Fibroblast of skin of back (primary cell): ENCODE results near the gene NECAB2.

ENCODE experiments used
- DNase-seq: peaks from one replicate; pipeline ENCODE4 v3.0.0-alpha.2; 2013

Gene NECAB2

DNA sequence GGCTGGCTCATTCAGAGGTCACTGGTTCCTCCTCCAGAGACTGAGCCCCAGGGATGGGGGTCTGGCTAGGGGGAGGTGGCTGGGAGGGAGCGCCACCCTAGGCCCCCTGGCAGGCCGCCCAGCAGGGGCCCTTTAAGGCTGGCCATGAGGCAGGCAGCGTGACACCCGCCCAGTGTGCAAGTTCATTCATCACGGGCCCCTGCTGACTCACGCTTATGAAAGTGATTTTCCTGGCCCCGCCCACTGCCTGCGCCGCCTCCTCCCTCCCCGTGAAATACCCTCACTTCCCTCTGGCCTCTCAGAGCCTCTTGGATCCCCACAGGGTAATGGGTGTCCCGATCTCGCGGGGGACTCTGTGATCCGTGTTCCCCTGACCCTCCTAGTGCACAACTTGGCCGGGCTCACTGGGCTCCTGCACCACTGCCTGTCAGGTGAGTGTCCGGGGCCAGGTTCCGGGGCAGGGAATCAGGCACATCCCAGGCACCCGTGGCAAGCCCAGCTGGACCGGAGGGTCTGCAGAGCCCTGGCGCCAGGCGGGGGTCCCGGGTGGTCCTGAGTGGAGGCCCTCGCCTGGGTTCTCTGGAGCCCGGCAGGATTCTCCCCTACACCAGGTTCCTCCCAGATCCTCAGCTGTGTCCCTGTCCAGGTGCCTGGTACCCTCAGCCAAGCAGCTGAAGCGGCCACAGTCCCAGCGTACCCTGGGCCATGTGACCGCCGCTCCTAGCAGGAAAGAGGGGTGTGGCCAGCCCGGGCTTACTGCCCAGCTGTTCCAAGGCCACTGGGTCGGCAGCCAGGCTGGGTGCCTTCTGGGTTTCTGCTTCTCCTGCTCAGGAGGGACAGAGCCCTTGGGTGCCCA lies 14.9 kb upstream of the NECAB2 start, which contains the start of gene OSGIN1:
TSS of gene OSGIN1 (plus strand) at position 301 of the 856 bp plus-strand sequence. CDS start 4,432 bp downstream, outside the sequence.
- DNase-seq, result peak; percentile 93

DNA sequence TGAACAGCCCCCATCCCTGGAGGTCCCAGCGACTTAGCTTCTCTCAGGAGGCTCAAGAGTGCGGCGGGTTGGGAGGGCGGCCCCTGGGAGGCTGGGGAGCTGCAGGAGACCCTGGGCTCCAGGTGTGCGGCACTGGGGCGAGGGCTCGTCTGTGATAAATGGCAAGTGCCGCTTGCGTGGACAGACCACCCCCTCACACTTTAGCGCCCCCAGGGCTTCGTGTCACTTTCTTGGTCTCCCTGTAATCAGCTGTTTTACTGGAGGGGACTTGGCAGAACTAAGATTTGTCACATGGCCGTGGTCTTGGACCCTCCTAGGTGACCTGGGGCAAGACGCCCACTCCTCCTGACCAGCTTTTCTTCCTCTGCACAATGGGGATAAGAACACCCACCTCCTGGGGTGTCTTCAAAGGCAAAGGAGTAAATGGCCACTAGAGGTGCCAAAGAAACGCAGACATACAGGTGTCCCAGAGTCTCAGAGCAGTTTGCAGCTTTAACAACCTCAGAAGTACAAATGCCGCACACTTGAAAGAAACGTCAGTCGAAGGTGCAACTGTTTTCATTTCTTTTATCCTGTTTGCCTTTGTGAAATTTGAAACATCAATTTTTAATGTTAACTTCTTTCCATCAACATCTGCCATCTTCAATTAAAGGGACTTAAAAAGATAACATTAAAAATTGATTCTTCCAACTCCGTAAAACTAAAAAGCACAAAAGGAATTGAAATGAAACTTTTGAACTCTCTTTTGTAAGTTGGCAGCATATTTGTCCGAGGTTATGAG lies 14.1 kb upstream of the NECAB2 start:
- DNase-seq, result peak; percentile 14

DNA sequence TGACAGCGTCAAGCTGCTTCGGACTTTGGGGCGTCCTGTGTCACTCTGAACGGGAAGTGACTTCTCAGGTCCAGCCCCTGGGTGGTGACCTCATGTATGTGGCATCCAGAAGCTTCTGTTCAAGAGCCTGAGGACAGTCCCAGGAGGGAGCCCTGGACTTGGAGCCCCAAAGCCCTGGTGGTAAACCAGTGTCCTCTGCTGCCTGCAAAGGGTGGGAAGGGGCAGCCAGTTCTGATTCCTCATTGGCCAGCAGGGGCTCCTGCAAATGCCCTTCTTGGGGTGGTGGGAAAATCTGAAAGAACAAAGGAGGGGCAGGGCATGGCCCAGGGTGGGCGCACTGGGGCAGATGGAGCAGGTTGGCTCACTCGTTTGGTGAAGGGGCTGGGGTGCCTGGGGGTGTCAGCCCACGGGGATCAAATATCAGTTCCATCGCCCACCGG lies 13.4 kb upstream of the NECAB2 start:
- DNase-seq, result peak; percentile 87

DNA sequence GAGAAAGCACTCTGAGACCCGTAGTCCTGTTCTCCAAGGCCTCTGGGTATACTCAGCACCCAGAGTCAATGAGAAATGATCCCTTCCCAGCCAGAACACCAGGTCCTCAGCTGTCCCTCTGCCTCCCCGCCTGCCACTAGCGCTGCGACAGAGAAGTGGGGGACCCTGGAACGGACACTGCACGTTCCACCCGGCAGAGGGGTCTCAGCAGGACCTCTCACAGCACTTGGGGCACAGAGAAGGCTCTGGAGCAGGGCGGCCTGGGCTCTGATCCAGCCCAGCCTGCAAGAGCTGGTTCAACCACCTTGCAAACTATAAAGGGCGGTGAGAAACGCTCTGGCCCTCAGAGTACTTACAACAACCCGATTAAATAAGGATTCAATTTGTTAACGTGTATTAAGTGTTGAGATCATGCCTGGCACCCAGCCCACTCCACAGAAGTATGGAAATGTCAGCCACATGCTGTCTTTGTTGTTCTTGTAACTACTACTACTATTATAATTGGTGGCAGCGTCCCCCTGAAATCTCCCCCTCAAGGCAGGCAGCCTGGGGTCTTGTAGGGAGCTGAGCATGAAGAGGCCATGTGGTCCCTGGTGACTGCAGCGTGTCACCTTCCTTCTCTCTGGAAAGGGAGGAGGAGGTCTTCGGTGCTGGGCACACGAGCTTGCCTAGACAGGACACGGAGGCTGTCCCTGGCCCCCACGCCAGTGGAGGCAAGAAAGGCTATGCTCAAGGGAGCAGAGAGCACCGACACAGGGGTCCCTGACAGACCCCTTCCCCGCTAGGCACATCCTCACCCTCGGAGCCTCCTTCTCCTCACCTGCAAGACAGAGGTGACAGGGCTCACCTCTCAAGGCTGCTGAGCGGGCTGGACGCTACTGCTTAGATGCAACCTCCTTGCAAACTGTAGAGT lies 12.6 kb upstream of the NECAB2 start:
- peak; percentile 54 for DNase-seq

DNA sequence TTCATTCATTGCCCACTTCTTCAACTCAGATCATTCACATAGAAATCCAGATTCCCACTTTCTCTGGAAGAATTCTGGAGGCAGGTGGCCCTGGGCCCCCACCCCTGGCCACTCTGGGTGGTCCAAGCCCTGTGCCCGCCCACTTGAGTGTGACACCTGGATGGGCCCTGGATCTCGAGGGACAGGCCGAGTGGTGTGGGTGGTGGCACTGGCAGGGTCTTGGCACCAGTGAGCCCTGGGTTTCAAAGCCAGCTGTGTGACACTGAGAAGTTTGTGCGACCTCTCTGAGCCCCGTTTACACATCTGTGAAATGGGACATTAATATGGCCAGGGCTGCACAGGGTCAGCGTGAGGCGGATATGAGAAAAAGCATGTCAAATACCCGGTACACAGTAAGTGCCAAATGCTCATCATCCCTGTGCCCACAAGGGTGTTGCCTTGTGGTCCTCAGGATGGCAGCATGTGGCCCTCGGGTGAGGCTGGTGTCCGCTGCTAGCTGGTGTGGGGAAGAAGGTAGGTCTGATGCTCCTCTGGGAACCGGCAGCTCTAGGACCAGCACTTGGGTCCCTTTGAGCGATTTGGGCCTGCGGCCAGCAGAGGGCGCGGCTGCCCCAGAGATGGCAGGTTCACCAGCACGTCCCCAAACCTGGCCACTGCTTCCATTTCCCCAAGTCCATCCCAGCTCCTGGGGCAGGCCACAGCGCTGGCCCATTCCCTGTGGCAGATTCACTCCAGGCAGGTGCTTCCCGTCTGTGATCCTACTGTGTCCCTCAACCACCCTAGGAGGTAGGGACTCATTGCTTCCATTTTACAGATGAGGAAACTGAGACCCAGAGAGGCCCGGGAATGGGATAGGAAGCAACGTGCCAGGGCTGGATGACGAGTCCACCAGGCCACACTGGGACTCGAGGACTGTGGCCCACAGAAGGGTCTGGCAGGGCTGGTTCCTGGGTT lies 11.4 kb upstream of the NECAB2 start:
- peak; percentile 71 for DNase-seq

DNA sequence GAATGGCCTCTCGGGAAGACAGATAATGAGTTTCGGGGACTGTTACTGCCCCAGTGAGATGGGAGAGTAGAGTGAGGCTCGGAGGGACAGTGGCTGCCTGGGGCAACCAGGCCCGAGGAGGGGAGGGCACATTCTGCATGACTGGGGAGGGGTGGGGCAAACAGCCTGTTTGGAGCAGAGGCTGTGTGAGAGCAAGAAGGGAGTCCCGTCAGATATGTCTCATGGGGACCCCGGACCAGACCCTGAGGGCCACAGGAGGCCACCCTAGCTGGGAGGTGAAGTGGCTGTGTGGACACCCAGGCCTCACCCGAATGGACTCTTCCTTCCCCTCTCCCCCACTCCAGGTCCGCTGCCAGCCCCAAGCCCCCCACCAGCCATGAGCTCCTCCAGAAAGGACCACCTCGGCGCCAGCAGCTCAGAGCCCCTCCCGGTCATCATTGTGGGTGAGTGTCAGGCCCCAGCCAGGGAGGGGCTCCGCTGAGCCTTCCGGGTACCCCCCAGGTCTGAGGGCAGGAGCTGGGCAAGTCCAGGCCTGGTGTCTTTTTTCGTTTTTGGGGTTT lies 10.7 kb upstream of the NECAB2 start:
- no peak for DNase-seq

DNA sequence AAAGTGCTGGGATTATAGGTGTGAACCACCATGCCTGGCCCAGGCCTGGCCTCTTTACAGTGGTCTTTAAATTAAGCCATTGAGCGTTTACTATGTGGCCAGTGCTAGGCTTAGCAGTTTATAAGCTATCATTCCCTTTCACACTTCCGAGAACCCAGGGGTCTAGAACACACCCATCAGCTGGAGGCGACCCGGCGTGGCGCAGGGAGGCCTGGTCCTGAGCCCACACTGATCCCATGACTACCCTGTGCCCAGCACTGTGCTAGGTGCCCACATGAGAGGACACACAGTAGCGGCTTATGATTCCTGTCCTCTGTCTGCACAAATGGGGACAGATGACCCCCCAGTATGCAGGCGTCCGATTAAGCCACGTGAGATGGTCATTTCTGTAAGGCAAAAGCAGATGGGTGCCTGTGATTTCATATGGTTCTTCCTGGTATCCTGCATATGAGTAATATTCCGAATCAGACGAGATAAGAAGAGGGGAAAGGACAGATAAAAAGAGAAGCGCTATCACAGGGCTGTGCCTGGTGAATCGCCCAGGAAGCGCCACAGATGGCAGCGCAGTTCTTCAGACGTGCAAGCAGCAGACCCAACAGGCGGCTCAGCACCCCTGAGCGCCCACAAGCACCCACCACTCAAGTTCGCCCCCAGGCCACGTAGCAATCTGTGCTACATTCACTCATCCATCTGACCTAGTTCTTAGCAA lies 9.8 kb upstream of the NECAB2 start:
- DNase-seq, result no peak

DNA sequence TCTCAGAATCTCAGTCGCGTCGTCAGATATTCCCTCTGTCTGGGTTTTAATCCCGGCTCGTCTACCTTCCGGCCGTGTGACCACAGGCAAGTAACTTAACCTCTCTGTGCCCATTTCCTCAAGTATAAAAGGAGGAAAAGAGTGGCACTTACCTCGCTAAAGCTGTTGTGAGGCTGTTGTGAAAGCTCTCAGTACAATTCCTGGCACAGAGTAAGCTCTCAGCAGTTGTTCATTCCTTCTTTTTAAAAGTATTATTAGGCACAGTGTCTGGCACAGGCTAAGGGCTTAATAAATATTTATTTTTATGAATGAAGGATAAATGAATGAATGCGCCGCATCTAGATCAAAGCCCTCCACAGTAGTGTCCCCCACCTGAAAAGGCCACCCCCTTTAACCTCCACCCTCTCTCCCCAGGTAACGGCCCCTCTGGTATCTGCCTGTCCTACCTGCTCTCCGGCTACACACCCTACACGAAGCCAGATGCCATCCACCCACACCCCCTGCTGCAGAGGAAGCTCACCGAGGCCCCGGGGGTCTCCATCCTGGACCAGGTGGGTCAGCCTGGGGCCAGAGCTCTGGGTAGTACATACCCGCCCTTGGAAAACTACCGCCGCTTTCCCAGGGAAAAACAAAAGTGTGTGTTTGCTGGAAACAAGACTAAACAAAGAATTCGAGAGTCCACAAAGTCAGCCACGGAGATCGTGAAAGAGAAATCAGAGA lies 9.0 kb upstream of the NECAB2 start:
- no peak for DNase-seq

DNA sequence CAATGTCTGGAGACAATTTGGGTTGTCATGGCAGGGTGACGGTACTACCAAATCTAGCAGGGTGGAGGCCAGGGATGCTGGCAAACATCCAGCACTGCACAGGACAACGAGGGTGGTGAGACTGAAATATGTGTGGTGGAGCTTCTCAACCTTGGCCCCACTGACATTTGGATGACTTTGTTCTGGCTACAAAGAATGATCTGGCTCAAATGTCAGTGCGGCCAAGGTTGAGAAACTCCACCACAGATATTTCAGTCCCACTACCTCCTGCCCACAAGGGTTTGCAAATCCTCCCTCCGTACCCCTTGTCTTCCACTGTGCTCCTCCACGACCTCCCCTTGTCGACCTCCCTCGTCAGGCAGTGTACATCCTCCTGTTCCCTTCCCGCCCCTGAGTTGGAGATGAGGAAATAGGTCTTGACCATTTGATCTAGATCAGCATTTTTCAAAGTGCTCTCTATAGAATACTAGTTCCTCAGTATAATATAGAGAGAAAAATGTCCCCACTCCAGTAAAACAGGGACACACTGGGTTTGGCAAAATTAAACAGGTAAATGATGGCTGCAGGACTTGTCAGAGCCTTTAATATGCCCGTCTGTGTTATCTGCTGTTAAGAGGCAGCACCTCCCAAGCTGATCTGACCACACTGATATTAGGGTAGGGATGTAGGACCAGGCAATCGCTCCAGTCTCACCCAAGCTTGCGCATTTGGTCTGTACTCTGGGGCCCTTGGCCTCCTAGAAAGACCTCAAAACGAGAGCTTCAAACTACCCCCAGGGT lies 8.2 kb upstream of the NECAB2 start:
- DNase-seq, result no peak

DNA sequence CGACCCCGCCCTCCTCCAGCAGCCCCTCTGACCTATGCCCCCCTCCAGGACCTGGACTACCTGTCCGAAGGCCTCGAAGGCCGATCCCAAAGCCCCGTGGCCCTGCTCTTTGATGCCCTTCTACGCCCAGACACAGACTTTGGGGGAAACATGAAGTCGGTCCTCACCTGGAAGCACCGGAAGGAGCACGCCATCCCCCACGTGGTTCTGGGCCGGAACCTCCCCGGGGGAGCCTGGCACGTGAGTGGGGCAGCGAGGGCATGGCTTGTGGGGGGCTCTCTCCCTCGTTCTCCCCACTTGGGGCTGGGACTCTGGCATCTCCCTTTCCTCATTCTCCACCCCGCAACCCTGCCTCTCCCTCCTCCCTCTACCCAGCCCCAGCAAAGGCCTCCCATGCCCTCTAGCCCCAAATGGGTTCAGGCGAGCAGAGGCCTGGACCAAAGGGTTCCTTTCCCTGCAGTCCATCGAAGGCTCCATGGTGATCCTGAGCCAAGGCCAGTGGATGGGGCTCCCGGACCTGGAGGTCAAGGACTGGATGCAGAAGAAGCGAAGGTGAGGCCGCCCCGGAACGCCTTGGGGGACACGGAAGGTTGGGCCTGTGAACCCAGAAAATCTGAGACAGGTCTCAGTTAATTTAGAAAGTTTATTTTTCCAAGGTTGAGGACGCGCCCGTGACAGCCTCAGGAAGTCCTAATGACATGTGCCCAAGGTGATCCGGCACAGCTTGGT lies 7.4 kb upstream of the NECAB2 start:
- DNase-seq, result no peak

DNA sequence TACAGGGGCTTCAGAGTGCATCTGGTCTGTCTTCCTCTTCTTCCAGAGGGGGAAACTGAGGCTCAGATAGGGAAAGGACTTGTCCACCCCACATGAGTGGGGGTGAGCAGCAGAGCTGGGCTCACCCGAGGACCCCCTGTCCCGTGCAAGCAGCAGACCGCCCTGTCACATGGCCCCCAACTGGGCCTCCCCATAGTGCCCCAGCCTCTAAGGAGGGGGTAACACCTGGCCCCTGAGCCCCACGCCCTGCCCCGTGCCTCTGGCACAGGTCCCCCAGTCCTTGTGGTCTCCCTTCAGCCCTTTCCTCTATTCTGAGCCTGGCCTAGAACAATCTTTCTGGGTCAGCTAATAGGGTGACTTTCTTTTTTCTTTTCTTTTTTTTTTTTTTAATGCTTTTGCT lies 6.5 kb upstream of the NECAB2 start:
- DNase-seq, result no peak

DNA sequence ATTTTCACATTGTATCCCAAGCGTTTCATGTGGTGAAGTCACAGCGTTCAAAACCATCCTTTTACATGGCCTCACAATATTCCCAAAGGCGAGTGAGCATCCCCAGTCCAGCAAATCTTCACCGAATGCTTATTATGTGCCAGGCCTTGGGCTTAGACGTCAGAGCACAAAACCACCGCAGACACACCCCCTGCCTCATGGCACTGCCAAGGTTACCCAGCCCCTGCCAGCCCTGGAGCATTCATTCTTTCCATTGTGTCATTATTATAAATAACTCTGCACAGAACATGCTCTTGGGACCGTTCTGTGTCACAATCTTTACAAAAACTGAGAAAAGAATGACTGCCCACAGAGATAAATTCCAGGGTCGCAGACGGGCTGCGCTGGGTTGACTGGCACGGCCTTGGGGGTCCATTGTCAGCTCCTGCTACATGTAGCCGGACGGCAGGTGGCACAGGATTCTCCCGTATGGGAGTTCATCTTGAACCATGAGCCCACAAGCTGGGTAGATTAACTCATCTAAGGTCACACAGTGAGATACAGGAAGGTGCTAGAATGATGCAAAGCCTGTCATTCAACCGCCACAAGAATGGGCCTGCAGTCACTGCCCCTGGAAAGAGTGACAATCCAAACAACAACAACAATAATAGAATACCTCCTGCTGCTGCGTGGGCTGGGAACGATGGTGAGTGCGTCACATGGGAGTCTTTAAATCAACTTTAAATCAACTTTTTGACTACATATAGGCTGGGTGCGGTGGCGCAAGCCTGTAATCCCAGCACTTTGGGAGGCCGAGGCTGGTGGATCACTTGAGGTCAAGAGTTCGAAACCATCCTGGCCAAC lies 4.5 kb upstream of the NECAB2 start:
- DNase-seq, result no peak

DNA sequence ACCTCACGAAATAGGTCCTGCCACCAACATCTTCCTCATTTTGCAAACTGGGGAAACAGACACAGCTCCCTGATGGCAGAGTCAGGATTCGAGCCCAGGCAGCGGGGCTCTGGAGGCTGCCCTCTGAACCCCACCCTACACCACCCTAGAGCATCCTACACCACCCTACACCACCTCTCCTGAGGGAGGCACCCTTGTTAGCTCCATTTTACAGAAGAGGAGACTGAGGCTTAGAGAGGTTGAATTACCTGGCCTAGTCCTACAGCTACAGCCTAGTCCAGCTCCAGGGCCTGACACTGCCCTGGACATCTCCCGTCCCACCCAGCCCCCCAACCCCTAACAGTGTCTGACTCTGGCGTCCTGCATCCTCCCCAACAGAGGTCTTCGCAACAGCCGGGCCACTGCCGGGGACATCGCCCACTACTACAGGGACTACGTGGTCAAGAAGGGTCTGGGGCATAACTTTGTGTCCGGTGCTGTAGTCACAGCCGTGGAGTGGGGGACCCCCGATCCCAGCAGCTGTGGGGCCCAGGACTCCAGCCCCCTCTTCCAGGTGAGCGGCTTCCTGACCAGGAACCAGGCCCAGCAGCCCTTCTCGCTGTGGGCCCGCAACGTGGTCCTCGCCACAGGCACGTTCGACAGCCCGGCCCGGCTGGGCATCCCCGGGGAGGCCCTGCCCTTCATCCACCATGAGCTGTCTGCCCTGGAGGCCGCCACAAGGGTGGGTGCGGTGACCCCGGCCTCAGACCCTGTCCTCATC lies 3.2 kb upstream of the NECAB2 start:
- no peak for DNase-seq

DNA sequence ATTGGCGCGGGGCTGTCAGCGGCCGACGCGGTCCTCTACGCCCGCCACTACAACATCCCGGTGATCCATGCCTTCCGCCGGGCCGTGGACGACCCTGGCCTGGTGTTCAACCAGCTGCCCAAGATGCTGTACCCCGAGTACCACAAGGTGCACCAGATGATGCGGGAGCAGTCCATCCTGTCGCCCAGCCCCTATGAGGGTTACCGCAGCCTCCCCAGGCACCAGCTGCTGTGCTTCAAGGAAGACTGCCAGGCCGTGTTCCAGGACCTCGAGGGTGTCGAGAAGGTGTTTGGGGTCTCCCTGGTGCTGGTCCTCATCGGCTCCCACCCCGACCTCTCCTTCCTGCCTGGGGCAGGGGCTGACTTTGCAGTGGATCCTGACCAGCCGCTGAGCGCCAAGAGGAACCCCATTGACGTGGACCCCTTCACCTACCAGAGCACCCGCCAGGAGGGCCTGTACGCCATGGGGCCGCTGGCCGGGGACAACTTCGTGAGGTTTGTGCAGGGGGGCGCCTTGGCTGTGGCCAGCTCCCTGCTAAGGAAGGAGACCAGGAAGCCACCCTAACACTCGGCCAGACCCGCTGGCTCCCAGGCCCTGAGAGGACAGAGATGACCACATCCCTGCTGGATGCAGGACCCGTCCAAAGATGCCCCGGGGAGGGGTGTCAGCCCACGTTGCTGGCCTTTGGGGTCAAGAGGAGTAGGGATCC lies 2.4 kb upstream of the NECAB2 start:
- DNase-seq, result no peak

DNA sequence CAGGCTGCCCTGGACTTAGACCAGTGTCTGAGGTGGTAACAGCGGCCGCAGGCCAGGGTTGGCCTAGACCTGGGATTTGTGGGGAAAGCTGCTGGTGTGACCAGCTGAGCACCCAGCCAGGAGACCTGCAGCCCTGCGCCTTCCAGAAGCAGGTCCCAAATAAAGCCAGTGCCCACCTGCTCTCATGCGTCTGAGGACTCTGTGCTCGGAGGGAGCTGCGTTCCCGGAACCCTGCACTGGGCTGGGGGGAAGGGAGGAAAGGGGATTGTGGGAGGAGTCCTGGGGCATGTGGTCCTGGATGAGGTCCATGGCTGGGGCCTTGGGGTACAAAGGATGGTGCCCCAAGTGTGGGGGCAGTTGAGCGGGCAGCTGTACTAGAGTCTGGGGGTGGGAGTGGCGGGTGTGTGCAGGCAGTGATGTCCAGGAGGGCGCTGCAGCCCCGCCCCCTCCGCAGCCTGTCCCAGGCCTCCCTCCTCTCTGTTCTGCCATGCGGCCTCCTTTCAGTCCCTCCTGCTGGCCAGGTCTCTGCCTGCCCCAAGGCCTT lies 1.8 kb upstream of the NECAB2 start:
- no peak for DNase-seq
